Esophagus muscularis mucosa (tissue), 4 donors: ENCODE measurements around the gene ZMYND15. TPM values are rescaled to one million over a fixed set of nuclear protein-coding genes. Genes with fewer than 3 reads are reported as not detected.

ENCODE experiments used
- DNase-seq: peaks from one replicate; pipeline ENCODE4 v3.0.0-alpha.2; 2017; ENCODE audit errors: extremely low spot score
- H3K27ac ChIP-seq, 4 donors: fragments of 200-600 bp; sonication (generic); replicated peaks in 1 of 4; 1 replicate in 3 of 4; 2 replicates in 1 of 4; pipeline ENCODE4 v1.5.1; 2016 to 2019; ENCODE audit warnings: mild to moderate bottlenecking in 1 of 4
- H3K27me3 ChIP-seq, 4 donors: fragments of 200-600 bp; sonication (generic); one replicate each; pipeline versions ENCODE4 v1.5.1 to v1.6.0; 2016 to 2019
- H3K36me3 ChIP-seq, 4 donors: fragments of 200-600 bp; sonication (generic); one replicate each; pipeline ENCODE4 v1.5.1; 2016 to 2019
- H3K4me1 ChIP-seq, 4 donors: fragments of 200-600 bp; sonication (generic); one replicate each; pipeline ENCODE4 v1.5.1; 2016 to 2019
- H3K4me3 ChIP-seq, 4 donors: fragments of 200-600 bp; sonication (generic); 1 replicate in 2 of 4; 2 replicates in 2 of 4; pipeline ENCODE4 v1.5.1; 2016 to 2019; ENCODE audit warnings: mild to moderate bottlenecking in 4 of 4, moderate library complexity in 1 of 4
- H3K9me3 ChIP-seq, 4 donors: fragments of 200-600 bp; sonication (generic); 1 replicate in 3 of 4; 2 replicates in 1 of 4; pipeline ENCODE4 v1.5.1; 2016 to 2019
- CTCF ChIP-seq, 3 experiments: fragments of 200-600 bp in 2 of 3; fragments of 450-650 bp in 1 of 3; sonication (generic) in 2 of 3; IDR thresholded peaks; one replicate each; pipeline ENCODE4 v1.5.1; 2017 to 2019; ENCODE audit warnings: antibody characterized with exemption in 3 of 3, mild to moderate bottlenecking in 2 of 3, moderate library complexity in 1 of 3
- EP300 ChIP-seq: sonication (generic); formaldehyde crosslinking; IDR thresholded peaks from one replicate; pipeline ENCODE4 v1.6.1; 2017; ENCODE audit warnings: antibody characterized with exemption
- POLR2A ChIP-seq: fragments of 450-650 bp; IDR thresholded peaks from one replicate; pipeline ENCODE4 v1.6.1; 2017; ENCODE audit warnings: antibody characterized with exemption, moderate library complexity, mild to moderate bottlenecking, low read depth
- POLR2AphosphoS5 ChIP-seq, 2 donors: sonication (generic); formaldehyde crosslinking; IDR thresholded peaks; one replicate each; pipeline ENCODE4 v1.6.1; 2017; ENCODE audit warnings: antibody characterized with exemption in 2 of 2
- WGBS: methylation state at CpG from one replicate; pipeline ENCODE4 v1.1.5; 2018; 5-methylcytosine and 5-hydroxymethylcytosine counted together
- intact Hi-C: fragments of 100-400 bp; cut with DNase I; formaldehyde crosslinking; loops from one replicate; pipeline ENCODE4 v1.15.1; 2023
- total RNA-seq, 4 donors: library from RNA; depleted of rRNA; stranded (reverse); fragments of >200 nt; gene quantifications; one replicate each; pipeline versions ENCODE4 v1.1.0 to v1.2.1, GENCODE V29; 2016

The ZMYND15 gene
- total RNA-seq, 4 donors from 2014 or later: 0.23 to 0.50 (median 0.42) TPM; not detected in 1

- DNase-seq: no peak
- Histone ChIP-seq H3K27ac (no peak overlapping the region), H3K9me3 (no peaks in the 10 kb centered on the region), H3K4me1 (no peaks in the 10 kb centered on the region), H3K36me3 (no peaks in the 10 kb centered on the region), H3K4me3 (no peak overlapping the region), H3K27me3 (peaks cover 0 to 69% (median 3%) of the 10 kb centered on the region in 4 donors)
- WGBS: 81% methylated on average over 1 of the region's 1 CpG
- intact Hi-C loops: no loop called here
- no peak for TF ChIP-seq EP300
- TF ChIP-seq POLR2A: no peak
- no peak for TF ChIP-seq CTCF (IDR thresholded peaks at IDR 0.05)
- TF ChIP-seq POLR2AphosphoS5 (IDR thresholded peaks at IDR 0.05): no peak
These were observed 13.8 kb downstream of the ZMYND15 start for GRCh38 chr17:4753392-4753791.

GRCh38 chr17:4759776-4760236 is 20.2 kb downstream of the ZMYND15 start:
- intact Hi-C loops: no loop called here
- Histone ChIP-seq H3K27me3 (peaks cover 0 to 28% (median 3%) of the 10 kb centered on the region in 4 donors), H3K9me3 (no peaks in the 10 kb centered on the region), H3K4me3 (no peak overlapping the region), H3K36me3 (no peaks in the 10 kb centered on the region), H3K4me1 (no peaks in the 10 kb centered on the region), H3K27ac (no peak overlapping the region)
- no peak for TF ChIP-seq CTCF (IDR thresholded peaks at IDR 0.05)
- TF ChIP-seq POLR2AphosphoS5 (IDR thresholded peaks at IDR 0.05): no peak
- no peak for TF ChIP-seq POLR2A
- TF ChIP-seq EP300: no peak
- DNase-seq: no peak
- 75% methylated on average over 10 of the region's 10 CpGs for WGBS

GRCh38 chr17:4764595-4764994 is 25.0 kb downstream of the ZMYND15 start:
- TF ChIP-seq EP300 (no peak), POLR2A (no peak), POLR2AphosphoS5 (IDR thresholded peaks at IDR 0.05) (peak in 1 of 2 donors; percentile 17)
- Histone ChIP-seq H3K9me3 (no peaks in the 10 kb centered on the region), H3K36me3 (no peaks in the 10 kb centered on the region), H3K27me3 (peaks cover 0 to 16% (median 0%) of the 10 kb centered on the region in 4 donors), H3K27ac (no peak overlapping the region), H3K4me1 (no peaks in the 10 kb centered on the region), H3K4me3 (no peak overlapping the region)
- 43% methylated on average over 3 of the region's 3 CpGs for WGBS
- DNase-seq: no peak
- intact Hi-C loops: no loop called here

- intact Hi-C loops: no loop called here
- Histone ChIP-seq H3K27me3 (peaks cover 0 to 6% (median 0%) of the 10 kb centered on the region in 4 donors), H3K27ac (peak overlapping the region; percentile 2 to 51 (median 32)), H3K4me3 (no peak overlapping the region), H3K36me3 (no peaks in the 10 kb centered on the region), H3K4me1 (no peaks in the 10 kb centered on the region), H3K9me3 (no peaks in the 10 kb centered on the region)
- TF ChIP-seq POLR2AphosphoS5 (IDR thresholded peaks at IDR 0.05) (no peak), POLR2A (no peak), EP300 (no peak), CTCF (IDR thresholded peaks at IDR 0.05) (no peak)
- WGBS: 67% methylated on average over 3 of the region's 3 CpGs
- DNase-seq: no peak
These were observed 26.6 kb downstream of the ZMYND15 start for GRCh38 chr17:4766201-4766600.

GRCh38 chr17:4766723-4767122 is 27.1 kb downstream of the ZMYND15 start:
- WGBS: 61% methylated on average over 8 of the region's 9 CpGs
- TF ChIP-seq POLR2AphosphoS5 (IDR thresholded peaks at IDR 0.05): no peak
- no peak for TF ChIP-seq POLR2A
- TF ChIP-seq CTCF (IDR thresholded peaks at IDR 0.05): no peak
- no peak for TF ChIP-seq EP300
- intact Hi-C loops: no loop called here
- Histone ChIP-seq H3K27ac (peak overlapping the region in 1 of 4 donors; percentile 39), H3K4me3 (no peak overlapping the region), H3K27me3 (peaks cover 0 to 11% (median 0%) of the 10 kb centered on the region in 4 donors), H3K4me1 (no peaks in the 10 kb centered on the region), H3K9me3 (no peaks in the 10 kb centered on the region), H3K36me3 (no peaks in the 10 kb centered on the region)
- DNase-seq: no peak
